Testis (tissue), 3 donors: ENCODE measurements around the gene EZR. TPM values are rescaled to one million over a fixed set of nuclear protein-coding genes. Genes with fewer than 3 reads are reported as not detected.

Source experiments
- DNase-seq: peaks from one replicate; pipeline ENCODE4 v3.0.0-alpha.2; 2019
- H3K27ac ChIP-seq, 2 donors: fragments of 200-600 bp; sonication (generic); one replicate each; pipeline ENCODE4 v1.5.1; 2019
- H3K27me3 ChIP-seq: fragments of 200-600 bp; sonication (generic); one replicate; pipeline ENCODE4 v1.5.1; 2019
- H3K36me3 ChIP-seq: fragments of 200-600 bp; sonication (generic); one replicate; pipeline ENCODE4 v1.5.1; 2017; ENCODE audit warnings: low read depth; ENCODE audit errors: missing control alignments
- H3K4me1 ChIP-seq: fragments of 200-600 bp; sonication (generic); one replicate; pipeline ENCODE4 v1.5.1; 2019
- H3K4me3 ChIP-seq, 2 donors: fragments of 200-600 bp; sonication (generic); one replicate each; pipeline ENCODE4 v1.5.1; 2017 to 2019
- H3K9me3 ChIP-seq: fragments of 200-600 bp; sonication (generic); one replicate; pipeline ENCODE4 v1.5.1; 2017
- CTCF ChIP-seq, 3 experiments: fragments of 450-650 bp in 2 of 3; fragments of 200-600 bp in 1 of 3; sonication (generic) in 1 of 3; IDR thresholded peaks; one replicate each; pipeline ENCODE4 v1.5.1; 2016 to 2019; ENCODE audit warnings: antibody characterized with exemption in 3 of 3, mild to moderate bottlenecking in 2 of 3, moderate library complexity in 1 of 3
- POLR2A ChIP-seq: fragments of 450-650 bp; IDR thresholded peaks from one replicate; pipeline ENCODE4 v1.6.1; 2017; ENCODE audit warnings: antibody characterized with exemption, mild to moderate bottlenecking, moderate library complexity
- WGBS, 2 donors: methylation state at CpG; one replicate each; pipeline ENCODE4 v1.1.5; 2018; 5-methylcytosine and 5-hydroxymethylcytosine counted together
- intact Hi-C: fragments of 100-400 bp; cut with DNase I; formaldehyde crosslinking; loops from one replicate; pipeline ENCODE4 v1.15.1; 2023; ENCODE audit warnings: low total_unique reads
- polyA plus RNA-seq: library from polyadenylated mRNA; stranded (reverse); fragments of 350-450 nt; fragmentation: Illumina TruSeq; extraction: RNeasy Lipid Tissue Mini Kit (QIAGEN cat#74804); gene quantifications from one replicate; pipeline ENCODE4 v1.2.3, GENCODE V29; 2014; ENCODE audit warnings: low read depth, low replicate concordance; ENCODE audit not compliant: insufficient read depth
- total RNA-seq, 2 donors: library from RNA; depleted of rRNA; stranded (reverse); fragments of >200 nt; gene quantifications; one replicate each; pipeline ENCODE4 v1.2.3, GENCODE V29; 2016

EZR gene
- total and polyA plus RNA-seq, 3 donors from 2014 or later: 129 to 199 (median 164) TPM

- Histone ChIP-seq H3K36me3 (no peaks in the 10 kb centered on the region), H3K27ac (no peak overlapping the region), H3K4me1 (no peaks in the 10 kb centered on the region), H3K9me3 (no peaks in the 10 kb centered on the region), H3K4me3 (no peak overlapping the region), H3K27me3 (no peaks in the 10 kb centered on the region)
- WGBS, 2 donors: 92 to 97% methylated on average over 3 of the region's 3 CpGs
- no peak for TF ChIP-seq CTCF (IDR thresholded peaks at IDR 0.05)
- no peak for TF ChIP-seq POLR2A
- no peak for DNase-seq
- intact Hi-C loops: no loop called here
Observed at GRCh38 chr6:158735009-158735408, 84.2 kb downstream of the EZR start.

- WGBS, 2 donors: 89 to 91% methylated on average over 18 of the region's 18 CpGs
- no peaks in the 10 kb centered on the region for H3K4me1 ChIP-seq
Observed at GRCh38 chr6:158730541-158730907, 88.6 kb downstream of the EZR start.

GRCh38 chr6:158729906-158730540 lies 89.1 kb downstream of the EZR start:
- WGBS, 2 donors: 92 to 93% methylated on average over 6 of the region's 6 CpGs
- Histone ChIP-seq H3K36me3 (no peaks in the 10 kb centered on the region), H3K9me3 (no peaks in the 10 kb centered on the region), H3K27ac (no peak overlapping the region), H3K4me3 (no peak overlapping the region), H3K4me1 (no peaks in the 10 kb centered on the region), H3K27me3 (no peaks in the 10 kb centered on the region)
- TF ChIP-seq CTCF (IDR thresholded peaks at IDR 0.05) (no peak), POLR2A (no peak)
- intact Hi-C loops: no loop called here
- no peak for DNase-seq

More at GRCh38 chr6:158730541-158730907, 88.6 kb downstream of the EZR start:
- intact Hi-C loops: no loop called here
- Histone ChIP-seq H3K9me3 (no peaks in the 10 kb centered on the region), H3K27ac (no peak overlapping the region), H3K27me3 (no peaks in the 10 kb centered on the region), H3K4me3 (no peak overlapping the region), H3K36me3 (no peaks in the 10 kb centered on the region)
- no peak for TF ChIP-seq POLR2A
- no peak for TF ChIP-seq CTCF (IDR thresholded peaks at IDR 0.05)
- DNase-seq: no peak

- intact Hi-C loops: no loop called here
- Histone ChIP-seq H3K36me3 (no peaks in the 10 kb centered on the region), H3K9me3 (no peaks in the 10 kb centered on the region), H3K4me3 (no peak overlapping the region), H3K27me3 (no peaks in the 10 kb centered on the region), H3K4me1 (peaks cover 3% of the 10 kb centered on the region), H3K27ac (no peak overlapping the region)
- 94 to 96% methylated on average over 8 of the region's 8 CpGs for WGBS, 2 donors
- no peak for DNase-seq
- TF ChIP-seq CTCF (IDR thresholded peaks at IDR 0.05): no peak
- TF ChIP-seq POLR2A: no peak
Observed at GRCh38 chr6:158725704-158726103, 93.5 kb downstream of the EZR start.

GRCh38 chr6:158722176-158722729 lies 96.9 kb downstream of the EZR start:
- DNase-seq: no peak
- intact Hi-C loops: no loop called here
- Histone ChIP-seq H3K4me1 (peaks cover 12% of the 10 kb centered on the region), H3K4me3 (no peak overlapping the region), H3K36me3 (no peaks in the 10 kb centered on the region), H3K9me3 (no peaks in the 10 kb centered on the region), H3K27ac (no peak overlapping the region), H3K27me3 (no peaks in the 10 kb centered on the region)
- WGBS, 2 donors: 84 to 88% methylated on average over 5 of the region's 5 CpGs
- TF ChIP-seq POLR2A (no peak), CTCF (IDR thresholded peaks at IDR 0.05) (no peak)
